Placental epithelial cell (primary cell): ENCODE data around the gene CENPVL1. TPM values are rescaled to one million over a fixed set of nuclear protein-coding genes. Genes with fewer than 3 reads are reported as not detected.

ENCODE experiments used
- total RNA-seq: library from RNA; depleted of rRNA; stranded (reverse); fragments of >200 nt; gene quantifications from 2 replicates; pipeline ENCODE4 v1.2.3, GENCODE V29; 2012

The CENPVL1 gene
- total RNA-seq: not detected in 2 replicates

DNA sequence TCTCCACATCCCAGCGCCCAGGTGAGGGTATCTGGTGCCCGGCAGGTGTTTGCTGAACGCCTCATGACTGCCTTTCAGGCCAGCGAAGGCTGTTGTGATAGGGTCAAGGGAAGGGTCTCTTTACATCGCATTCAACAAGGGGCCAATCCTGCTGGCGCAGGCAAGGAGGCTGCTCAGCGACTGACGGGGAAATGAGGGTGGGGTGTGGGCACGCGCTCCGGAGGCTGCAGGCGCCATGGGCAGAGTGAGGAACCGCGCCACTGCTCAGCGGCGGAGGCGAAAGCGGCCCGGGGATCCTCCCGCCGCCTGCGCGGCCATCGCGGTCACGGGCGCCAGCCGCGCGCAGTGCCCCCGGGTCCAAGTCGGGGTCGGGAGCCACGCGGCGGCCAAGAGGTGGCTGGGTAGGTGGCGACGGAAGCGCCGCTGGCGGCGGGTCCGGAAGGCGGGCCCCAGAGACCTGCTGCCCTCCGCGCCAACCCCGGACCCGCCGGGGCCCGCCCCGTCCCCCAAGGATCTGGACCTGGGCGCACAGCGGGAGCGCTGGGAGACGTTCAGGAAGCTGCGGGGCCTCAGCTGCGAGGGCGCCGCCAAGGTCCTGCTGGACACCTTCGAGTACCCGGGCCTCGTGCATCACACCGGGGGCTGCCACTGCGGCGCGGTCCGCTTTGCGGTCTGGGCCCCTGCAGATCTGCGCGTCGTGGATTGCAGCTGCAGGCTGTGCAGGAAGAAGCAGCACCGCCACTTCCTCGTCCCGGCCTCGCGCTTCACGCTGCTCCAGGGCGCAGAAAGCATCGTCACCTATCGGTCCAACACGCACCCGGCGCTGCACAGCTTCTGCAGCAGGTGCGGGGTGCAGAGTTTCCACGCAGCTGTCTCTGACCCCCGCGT is at the start of gene CENPVL1:
Gene CENPVL1, plus strand, starts transcription at position 236 of the 888 bp plus-strand sequence. Its CDS starts 0 bp downstream, at position 236.

DNA sequence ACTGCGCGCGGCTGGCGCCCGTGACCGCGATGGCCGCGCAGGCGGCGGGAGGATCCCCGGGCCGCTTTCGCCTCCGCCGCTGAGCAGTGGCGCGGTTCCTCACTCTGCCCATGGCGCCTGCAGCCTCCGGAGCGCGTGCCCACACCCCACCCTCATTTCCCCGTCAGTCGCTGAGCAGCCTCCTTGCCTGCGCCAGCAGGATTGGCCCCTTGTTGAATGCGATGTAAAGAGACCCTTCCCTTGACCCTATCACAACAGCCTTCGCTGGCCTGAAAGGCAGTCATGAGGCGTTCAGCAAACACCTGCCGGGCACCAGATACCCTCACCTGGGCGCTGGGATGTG is 27.6 kb upstream of the CENPVL1 start, which contains the start of gene CENPVL2:
Gene CENPVL2, minus strand, starts transcription at position 112 of the 343 bp plus-strand sequence. Its CDS starts 0 bp downstream, at position 112.

DNA sequence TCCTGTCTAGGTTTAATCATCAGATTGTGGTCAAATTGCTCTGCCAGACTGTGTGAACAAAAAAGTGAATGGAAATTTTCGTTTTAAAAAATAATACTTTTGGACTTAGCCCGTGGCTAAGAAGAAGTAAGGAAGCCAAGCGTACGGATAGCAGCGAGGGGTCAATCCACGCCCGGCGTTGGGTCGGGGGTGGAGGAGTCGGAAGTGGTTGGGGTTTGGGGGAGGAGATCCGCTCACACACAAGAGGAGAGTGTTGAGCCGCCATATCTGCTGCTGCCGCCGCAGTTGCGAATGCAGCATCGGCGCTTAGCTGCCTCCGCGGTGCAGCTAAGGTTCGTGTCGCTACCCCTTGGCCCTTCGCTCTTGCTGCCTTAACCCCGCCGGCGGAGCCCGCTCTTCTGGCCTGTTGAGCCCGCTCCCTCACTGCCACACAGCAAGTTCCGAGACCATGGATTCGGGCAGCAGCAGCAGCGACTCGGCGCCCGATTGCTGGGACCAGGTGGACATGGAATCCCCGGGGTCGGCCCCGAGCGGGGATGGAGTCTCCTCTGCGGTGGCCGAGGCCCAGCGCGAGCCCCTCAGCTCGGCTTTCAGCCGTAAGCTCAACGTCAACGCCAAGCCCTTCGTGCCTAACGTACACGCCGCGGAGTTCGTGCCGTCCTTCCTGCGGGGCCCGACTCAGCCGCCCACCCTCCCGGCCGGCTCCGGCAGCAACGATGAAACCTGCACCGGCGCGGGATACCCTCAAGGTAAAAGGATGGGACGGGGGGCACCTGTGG is 33.1 kb downstream of the CENPVL1 start, which contains the start of gene GSPT2:
Gene GSPT2, plus strand, starts transcription at position 264 of the 779 bp plus-strand sequence. Its CDS starts 185 bp downstream, at position 449.

Other genes with a start within 250 kb of the CENPVL1 start
- gene NUDT11, start 213.9 kb upstream of the CENPVL1 start, total RNA-seq: 2.4 and 3.1 TPM in 2 replicates
- 0.11 TPM in 1 of 2 replicates, not detected in the other for gene CENPVL3, start 91.6 kb upstream of the CENPVL1 start, total RNA-seq
- not detected in 2 replicates for gene CENPVL2, start 27.7 kb upstream of the CENPVL1 start, total RNA-seq
- 3.5 and 6.3 TPM in 2 replicates for gene GSPT2, start 32.9 kb downstream of the CENPVL1 start, total RNA-seq
- gene MAGED1, start 183.1 kb downstream of the CENPVL1 start, total RNA-seq: 622 and 775 TPM in 2 replicates